GM12873 (cell line): ENCODE data around the gene ARHGEF17.

Experiments used
- TF ChIP-seq, protein P1 (sequence below): IDR thresholded peaks from 2 replicates; pipeline ENCODE4 v1.5.1; 2012; ENCODE audit warnings: low read depth, mild to moderate bottlenecking, moderate library complexity, low read length, control low read depth; ENCODE audit not compliant: insufficient read depth; ENCODE audit errors: missing control alignments

The ARHGEF17 gene

DNA sequence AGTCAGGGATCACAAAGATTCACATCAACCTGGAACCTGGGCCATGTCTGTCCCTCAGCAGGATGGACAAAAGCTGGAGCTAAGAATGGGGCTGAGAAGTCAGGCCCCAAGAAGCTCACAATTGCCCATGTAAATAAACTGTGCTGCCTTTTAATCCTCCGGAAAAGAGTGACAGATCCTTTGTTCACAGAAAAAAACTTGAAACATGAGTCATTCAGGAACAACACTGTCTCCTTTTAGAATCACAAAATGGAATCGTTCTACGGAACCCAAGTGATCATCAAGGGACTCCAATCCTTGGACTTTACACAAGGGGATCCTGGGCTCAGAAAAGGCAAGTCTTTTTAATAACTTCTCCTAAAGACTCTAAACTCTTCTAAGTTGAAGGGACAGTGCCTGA, 104.2 kb downstream of the ARHGEF17 start:
- TF ChIP-seq, protein P1, sequence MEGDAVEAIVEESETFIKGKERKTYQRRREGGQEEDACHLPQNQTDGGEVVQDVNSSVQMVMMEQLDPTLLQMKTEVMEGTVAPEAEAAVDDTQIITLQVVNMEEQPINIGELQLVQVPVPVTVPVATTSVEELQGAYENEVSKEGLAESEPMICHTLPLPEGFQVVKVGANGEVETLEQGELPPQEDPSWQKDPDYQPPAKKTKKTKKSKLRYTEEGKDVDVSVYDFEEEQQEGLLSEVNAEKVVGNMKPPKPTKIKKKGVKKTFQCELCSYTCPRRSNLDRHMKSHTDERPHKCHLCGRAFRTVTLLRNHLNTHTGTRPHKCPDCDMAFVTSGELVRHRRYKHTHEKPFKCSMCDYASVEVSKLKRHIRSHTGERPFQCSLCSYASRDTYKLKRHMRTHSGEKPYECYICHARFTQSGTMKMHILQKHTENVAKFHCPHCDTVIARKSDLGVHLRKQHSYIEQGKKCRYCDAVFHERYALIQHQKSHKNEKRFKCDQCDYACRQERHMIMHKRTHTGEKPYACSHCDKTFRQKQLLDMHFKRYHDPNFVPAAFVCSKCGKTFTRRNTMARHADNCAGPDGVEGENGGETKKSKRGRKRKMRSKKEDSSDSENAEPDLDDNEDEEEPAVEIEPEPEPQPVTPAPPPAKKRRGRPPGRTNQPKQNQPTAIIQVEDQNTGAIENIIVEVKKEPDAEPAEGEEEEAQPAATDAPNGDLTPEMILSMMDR, result no peak

DNA sequence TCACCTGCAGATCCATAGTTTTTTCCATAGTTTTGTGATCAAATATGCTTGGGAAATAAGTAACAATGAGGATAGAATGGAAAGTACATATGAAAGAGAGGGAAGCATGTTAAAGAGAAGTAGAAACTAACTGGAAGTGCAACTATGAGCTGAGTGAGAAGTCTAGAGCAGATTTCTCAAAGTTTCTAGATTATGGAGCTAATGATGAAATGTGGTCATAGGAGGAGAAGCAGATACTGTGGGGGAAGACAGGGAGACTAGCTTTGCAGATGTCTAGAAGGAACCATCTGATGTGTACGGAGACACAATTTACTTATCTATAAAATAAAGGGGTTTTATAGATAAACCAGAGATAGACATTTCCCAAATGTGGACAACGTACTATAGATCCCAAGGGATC, 105.2 kb downstream of the ARHGEF17 start:
- TF ChIP-seq, protein P1, result no peak

DNA sequence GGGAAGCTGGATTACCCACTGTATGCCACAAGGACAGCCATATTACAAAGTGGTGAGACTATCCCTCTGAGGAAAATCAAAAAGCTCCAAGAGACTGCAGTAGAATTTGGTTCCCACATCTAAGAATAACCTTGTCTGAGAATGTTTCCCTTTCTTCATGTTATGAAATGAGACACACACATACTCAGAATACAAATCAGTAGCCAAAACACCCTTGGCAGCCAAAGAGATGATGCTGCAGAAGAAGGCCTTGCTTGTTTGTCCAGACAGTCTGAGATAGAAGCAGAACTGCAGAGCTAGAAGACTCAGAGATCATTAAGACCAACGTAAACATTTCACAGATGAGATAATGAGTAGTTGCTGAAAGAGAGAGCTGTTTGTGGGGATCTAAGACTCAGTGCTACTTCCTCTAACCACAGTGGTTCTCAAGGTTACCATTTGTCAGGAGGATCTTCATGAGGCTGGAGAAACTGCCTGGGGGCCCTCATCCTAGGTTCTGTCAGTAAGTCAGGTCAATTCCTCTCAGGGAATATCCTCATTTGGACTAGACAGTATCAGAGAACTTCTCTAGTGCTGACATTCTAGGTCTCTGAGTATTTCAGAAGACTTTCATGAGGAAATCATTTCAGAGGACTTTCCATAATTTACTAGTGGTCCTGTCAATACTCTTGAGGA, 107.0 kb downstream of the ARHGEF17 start:
- TF ChIP-seq, protein P1, result no peak

DNA sequence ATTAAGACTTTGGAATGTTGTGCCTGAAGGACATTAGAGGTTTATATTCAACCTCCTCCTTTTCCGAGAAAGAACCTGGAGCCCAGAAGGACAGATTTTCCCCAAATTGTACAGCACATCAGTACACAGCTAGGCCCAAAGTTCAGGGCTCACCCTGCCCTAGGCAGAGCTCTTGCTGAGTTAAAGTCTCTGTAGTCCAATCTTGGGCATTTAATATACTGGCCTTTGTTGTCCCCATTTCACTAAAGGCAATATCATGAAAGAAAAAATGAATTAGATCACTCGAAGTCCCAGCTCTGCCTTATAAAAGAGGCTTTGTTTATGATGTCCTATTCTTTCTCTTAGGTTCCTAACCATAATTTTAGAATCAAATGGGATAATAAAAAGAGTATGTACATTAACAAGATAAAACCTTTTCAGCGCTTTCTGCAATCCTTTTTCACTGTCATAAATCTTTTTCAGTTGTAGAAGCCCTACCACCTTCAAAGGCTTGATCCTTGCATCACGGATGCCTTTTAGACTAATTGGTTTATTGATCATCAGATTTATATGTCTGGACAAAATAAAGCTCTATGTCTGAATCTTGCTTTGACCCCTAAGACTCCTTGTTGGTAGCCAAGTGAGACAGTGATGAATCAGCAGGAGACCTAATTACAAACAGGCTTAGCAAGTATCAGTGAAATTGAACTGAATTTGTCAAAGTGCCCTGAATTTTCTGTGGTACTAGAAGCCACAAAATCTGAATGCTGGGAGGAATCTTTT, 108.0 kb downstream of the ARHGEF17 start:
- TF ChIP-seq, protein P1, result no peak

DNA sequence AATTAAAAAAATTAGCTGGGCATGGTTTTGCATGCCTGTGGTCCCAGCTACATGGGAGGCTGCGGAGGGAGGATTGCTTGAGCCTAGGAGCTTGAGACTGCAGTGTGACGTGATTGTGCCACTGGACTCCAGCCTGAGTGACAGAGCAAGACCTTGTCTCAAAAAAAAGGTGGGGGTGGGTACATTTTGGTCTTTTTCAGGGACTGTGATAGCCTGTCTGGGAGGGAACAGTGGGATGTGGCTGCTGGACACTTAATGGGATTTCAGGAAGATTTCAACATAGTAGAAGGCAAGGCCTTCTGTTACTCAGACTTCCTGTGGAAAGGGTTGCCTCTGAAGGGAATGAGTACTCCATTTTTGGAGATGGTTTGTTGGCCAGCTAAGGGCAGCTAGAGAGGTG, 108.7 kb downstream of the ARHGEF17 start:
- TF ChIP-seq, protein P1, result no peak
